NCI-H2081 (cell line): Measurements from ENCODE around the gene MYO16.
A peak's percentile ranks its signal among the peaks of the same experiment; 100 is the strongest.

ENCODE experiments used
- DNase-seq, 2 experiments: peaks; one replicate each; lab custom pipeline; 2025; lab: John Stamatoyannopoulos, UW

Gene MYO16

GRCh38 chr13:108663710-108664109 lies 34.3 kb downstream of the MYO16 start:
- no peak for DNase-seq

GRCh38 chr13:108667205-108667604 lies 37.8 kb downstream of the MYO16 start:
- DNase-seq, result no peak

- peak in 1 of 2 experiments; percentile 4 for DNase-seq
These were observed 40.0 kb downstream of the MYO16 start for GRCh38 chr13:108669381-108669780.

- no peak for DNase-seq
These were observed 44.9 kb downstream of the MYO16 start for GRCh38 chr13:108674346-108674745.

- no peak for DNase-seq
These were observed 45.4 kb downstream of the MYO16 start for GRCh38 chr13:108674771-108675170.

- DNase-seq, result no peak
These were observed 47.2 kb downstream of the MYO16 start for GRCh38 chr13:108676620-108677019.

- no peak for DNase-seq
These were observed 48.4 kb downstream of the MYO16 start for GRCh38 chr13:108677806-108678205.

GRCh38 chr13:108680011-108680410 lies 50.6 kb downstream of the MYO16 start:
- DNase-seq, result peak in 1 of 2 experiments; percentile 20

GRCh38 chr13:108681986-108682575 lies 52.7 kb downstream of the MYO16 start:
- DNase-seq, result no peak

GRCh38 chr13:108682714-108683113 lies 53.3 kb downstream of the MYO16 start:
- no peak for DNase-seq

- DNase-seq, result no peak
These were observed 56.6 kb downstream of the MYO16 start for GRCh38 chr13:108686027-108686426.

- no peak for DNase-seq
These were observed 61.3 kb downstream of the MYO16 start for GRCh38 chr13:108690726-108691125.

- no peak for DNase-seq
These were observed 71.2 kb downstream of the MYO16 start for GRCh38 chr13:108700422-108701170.

- no peak for DNase-seq
These were observed 72.8 kb downstream of the MYO16 start for GRCh38 chr13:108702171-108702570.

GRCh38 chr13:108705031-108705430 lies 75.6 kb downstream of the MYO16 start:
- no peak for DNase-seq

GRCh38 chr13:108707584-108707983 lies 78.2 kb downstream of the MYO16 start:
- DNase-seq, result no peak

- no peak for DNase-seq
These were observed 79.5 kb downstream of the MYO16 start for GRCh38 chr13:108708921-108709320.

GRCh38 chr13:108711386-108711785 lies 82.0 kb downstream of the MYO16 start:
- no peak for DNase-seq

- DNase-seq, result no peak
These were observed 96.1 kb downstream of the MYO16 start for GRCh38 chr13:108725471-108725870.

- no peak for DNase-seq
These were observed 99.0 kb downstream of the MYO16 start for GRCh38 chr13:108728370-108728769.

- DNase-seq, result no peak
These were observed 103.7 kb downstream of the MYO16 start for GRCh38 chr13:108733022-108733560.

GRCh38 chr13:108734676-108735075 lies 105.3 kb downstream of the MYO16 start:
- no peak for DNase-seq

- no peak for DNase-seq
These were observed 112.5 kb downstream of the MYO16 start for GRCh38 chr13:108741930-108742329.
